GM13977 (cell line): ENCODE results near the gene TCEA2.

Source experiments
- DNase-seq: peaks from one replicate; pipeline ENCODE4 v3.0.0; 2012; ENCODE audit warnings: low spot score
- CTCF ChIP-seq: IDR thresholded peaks from 2 replicates; pipeline ENCODE4 v1.5.1; 2012; ENCODE audit warnings: mild to moderate bottlenecking, control low read depth; ENCODE audit not compliant: insufficient read depth; ENCODE audit errors: extremely low read depth, missing control alignments
- in situ Hi-C: fragments of 300-500 bp; cut with MboI; formaldehyde crosslinking; loops from one replicate; pipeline ENCODE4 v1.12.0; 2022; ENCODE audit warnings: low sequenced_read_pairs, low pct_unique_long_range_greater_than_20kb, mixed read lengths, inconsistent platforms; ENCODE audit not compliant: unreplicated experiment

Gene TCEA2

GRCh38 chr20:64044484-64045247 lies 18.3 kb upstream of the TCEA2 start:
- no peak for TF ChIP-seq CTCF
- DNase-seq = no peak
- in situ Hi-C loops = no loop called here

- no peak for DNase-seq
- in situ Hi-C loops = no loop called here
- no peak for TF ChIP-seq CTCF
Measured at GRCh38 chr20:64045346-64046011, 17.5 kb upstream of the TCEA2 start.

- no peak for TF ChIP-seq CTCF
- DNase-seq = no peak
- in situ Hi-C loops = no loop called here
Measured at GRCh38 chr20:64047046-64047389, 16.0 kb upstream of the TCEA2 start.

- in situ Hi-C loops = no loop called here
- TF ChIP-seq CTCF = no peak
- no peak for DNase-seq
Measured at GRCh38 chr20:64047968-64048401, 15.0 kb upstream of the TCEA2 start.

GRCh38 chr20:64048402-64049044 lies 14.5 kb upstream of the TCEA2 start:
- in situ Hi-C loops = no loop called here
- TF ChIP-seq CTCF = no peak

GRCh38 chr20:64049060-64049877 lies 13.7 kb upstream of the TCEA2 start, which contains the start of gene SOX18:
TSS of gene SOX18 (minus strand) at chr20:64049639. CDS start at chr20:64049516, 123 bp downstream.
- in situ Hi-C loops = no loop called here
- no peak for TF ChIP-seq CTCF
- peak; percentile 74 for DNase-seq

More at GRCh38 chr20:64048402-64049044, 14.5 kb upstream of the TCEA2 start:
- DNase-seq = no peak
